ENCODE results near the gene RERE.

Gene RERE

GRCh38 chr1:8754993-8755392, 62.4 kb downstream of the RERE start:
- H3K36me3 ChIP-seq (ENCODE audit: control insufficient read depth in 2 of 2, insufficient read depth in 2 of 2, low read length in 2 of 2) = no peaks in the 10 kb centered on the region
- no peaks in the 10 kb centered on the region for H3K4me1 ChIP-seq (ENCODE audit: control insufficient read depth in 2 of 2, insufficient read depth in 2 of 2, low read length in 2 of 2)
- no peak overlapping the region for H3K9ac ChIP-seq (ENCODE audit: low read depth in 1 of 2, low read length in 2 of 2)
- H3K9me3 ChIP-seq (ENCODE audit: control insufficient read depth in 2 of 2, low read length in 2 of 2) = no peaks in the 10 kb centered on the region
- no peaks in the 10 kb centered on the region for H3K27me3 ChIP-seq (ENCODE audit: control insufficient read depth in 2 of 2, insufficient read depth in 2 of 2, low read length in 2 of 2)
- no peak overlapping the region for H3K27ac ChIP-seq (ENCODE audit: low read depth in 2 of 2, low read length in 2 of 2)
- H3K4me3 ChIP-seq (ENCODE audit: low read length in 2 of 2) = no peak overlapping the region

DNA sequence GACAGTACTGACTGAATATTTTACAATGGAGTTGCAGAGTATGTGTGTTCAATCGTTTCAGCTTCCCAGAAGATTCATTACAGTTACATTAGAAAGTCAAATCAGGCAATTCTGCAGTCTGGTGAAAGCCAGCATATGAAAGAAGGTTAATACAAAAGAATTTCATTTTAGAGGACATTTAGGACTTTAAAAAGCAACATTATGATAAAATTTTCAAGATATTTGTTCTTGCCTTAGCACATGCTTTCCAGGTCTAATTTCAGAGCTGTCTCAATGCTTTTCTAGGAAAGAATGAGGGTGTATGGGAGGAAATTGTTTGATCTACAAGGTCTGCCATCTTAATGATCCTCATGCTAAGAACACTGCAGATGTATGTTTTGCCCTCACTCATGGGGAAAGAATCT, 63.2 kb downstream of the RERE start:
- Histone ChIP-seq H3K4me1 (ENCODE audit: control insufficient read depth in 2 of 2, insufficient read depth in 2 of 2, low read length in 2 of 2) (no peaks in the 10 kb centered on the region), H3K36me3 (ENCODE audit: control insufficient read depth in 2 of 2, insufficient read depth in 2 of 2, low read length in 2 of 2) (no peaks in the 10 kb centered on the region), H3K27me3 (ENCODE audit: control insufficient read depth in 2 of 2, insufficient read depth in 2 of 2, low read length in 2 of 2) (no peaks in the 10 kb centered on the region), H3K9ac (ENCODE audit: low read depth in 1 of 2, low read length in 2 of 2) (no peak overlapping the region), H3K27ac (ENCODE audit: low read depth in 2 of 2, low read length in 2 of 2) (no peak overlapping the region), H3K4me3 (ENCODE audit: low read length in 2 of 2) (no peak overlapping the region), H3K9me3 (ENCODE audit: control insufficient read depth in 2 of 2, low read length in 2 of 2) (no peaks in the 10 kb centered on the region)

DNA sequence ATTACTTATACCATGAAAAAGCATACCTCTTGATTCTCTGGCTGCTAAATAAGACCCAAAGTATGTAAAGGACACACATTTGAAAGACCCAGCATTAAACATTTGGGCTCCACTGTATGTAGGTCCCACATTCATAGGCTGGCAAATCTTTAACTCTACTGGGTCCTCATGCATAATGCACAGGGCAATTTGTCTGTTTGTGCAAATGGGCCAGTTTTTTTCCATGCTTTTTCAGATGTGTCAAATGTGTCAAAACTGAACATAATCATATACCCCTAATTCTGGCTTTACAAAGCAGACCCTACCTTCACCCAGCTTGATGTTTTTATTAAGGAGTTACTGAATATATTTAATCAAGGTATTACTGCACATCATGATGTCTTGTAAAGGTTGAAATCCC, 63.7 kb downstream of the RERE start:
- Histone ChIP-seq H3K4me1 (ENCODE audit: control insufficient read depth in 2 of 2, insufficient read depth in 2 of 2, low read length in 2 of 2) (no peaks in the 10 kb centered on the region), H3K9me3 (ENCODE audit: control insufficient read depth in 2 of 2, low read length in 2 of 2) (no peaks in the 10 kb centered on the region), H3K27me3 (ENCODE audit: control insufficient read depth in 2 of 2, insufficient read depth in 2 of 2, low read length in 2 of 2) (no peaks in the 10 kb centered on the region), H3K36me3 (ENCODE audit: control insufficient read depth in 2 of 2, insufficient read depth in 2 of 2, low read length in 2 of 2) (no peaks in the 10 kb centered on the region), H3K4me3 (ENCODE audit: low read length in 2 of 2) (no peak overlapping the region), H3K27ac (ENCODE audit: low read depth in 2 of 2, low read length in 2 of 2) (no peak overlapping the region), H3K9ac (ENCODE audit: low read depth in 1 of 2, low read length in 2 of 2) (no peak overlapping the region)

GRCh38 chr1:8752921-8753713, 64.3 kb downstream of the RERE start:
- no peak overlapping the region for H3K4me3 ChIP-seq (ENCODE audit: low read length in 2 of 2)
- no peak overlapping the region for H3K9ac ChIP-seq (ENCODE audit: low read depth in 1 of 2, low read length in 2 of 2)
- H3K27me3 ChIP-seq (ENCODE audit: control insufficient read depth in 2 of 2, insufficient read depth in 2 of 2, low read length in 2 of 2) = no peaks in the 10 kb centered on the region
- no peaks in the 10 kb centered on the region for H3K9me3 ChIP-seq (ENCODE audit: control insufficient read depth in 2 of 2, low read length in 2 of 2)
- H3K4me1 ChIP-seq (ENCODE audit: control insufficient read depth in 2 of 2, insufficient read depth in 2 of 2, low read length in 2 of 2) = peaks cover 0 to under 1% of the 10 kb centered on the region in 2 donors
- H3K36me3 ChIP-seq (ENCODE audit: control insufficient read depth in 2 of 2, insufficient read depth in 2 of 2, low read length in 2 of 2) = no peaks in the 10 kb centered on the region
- H3K27ac ChIP-seq (ENCODE audit: low read depth in 2 of 2, low read length in 2 of 2) = no peak overlapping the region

GRCh38 chr1:8752411-8752810, 65.0 kb downstream of the RERE start:
- peaks cover 0 to 2% of the 10 kb centered on the region in 2 donors for H3K4me1 ChIP-seq (ENCODE audit: control insufficient read depth in 2 of 2, insufficient read depth in 2 of 2, low read length in 2 of 2)
- H3K9ac ChIP-seq (ENCODE audit: low read depth in 1 of 2, low read length in 2 of 2) = no peak overlapping the region

DNA sequence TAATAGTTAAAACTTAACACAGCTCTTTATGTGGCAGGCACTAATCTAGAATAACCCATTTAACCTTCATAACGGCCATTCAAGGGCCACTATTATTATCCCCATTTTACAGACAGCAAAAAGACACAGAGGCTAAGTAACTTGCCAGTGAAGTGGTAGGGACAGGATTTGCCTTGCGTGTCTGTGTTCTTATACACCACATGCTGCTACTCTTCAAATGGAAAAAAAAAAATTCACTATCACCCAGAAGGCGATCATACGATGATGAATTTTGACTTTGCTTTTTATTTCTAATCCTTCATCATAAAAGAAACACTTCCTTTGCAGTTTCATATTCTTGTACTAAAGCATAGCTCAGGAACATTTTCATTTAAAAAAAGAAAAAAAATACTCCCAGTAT, 65.5 kb downstream of the RERE start:
- H3K4me3 ChIP-seq (ENCODE audit: low read length in 2 of 2) = no peak overlapping the region
- H3K9me3 ChIP-seq (ENCODE audit: control insufficient read depth in 2 of 2, low read length in 2 of 2) = no peaks in the 10 kb centered on the region
- no peaks in the 10 kb centered on the region for H3K27me3 ChIP-seq (ENCODE audit: control insufficient read depth in 2 of 2, insufficient read depth in 2 of 2, low read length in 2 of 2)
- no peak overlapping the region for H3K27ac ChIP-seq (ENCODE audit: low read depth in 2 of 2, low read length in 2 of 2)
- H3K36me3 ChIP-seq (ENCODE audit: control insufficient read depth in 2 of 2, insufficient read depth in 2 of 2, low read length in 2 of 2) = no peaks in the 10 kb centered on the region
- H3K9ac ChIP-seq (ENCODE audit: low read depth in 1 of 2, low read length in 2 of 2) = no peak overlapping the region
- peaks cover 0 to 2% of the 10 kb centered on the region in 2 donors for H3K4me1 ChIP-seq (ENCODE audit: control insufficient read depth in 2 of 2, insufficient read depth in 2 of 2, low read length in 2 of 2)

More at GRCh38 chr1:8752411-8752810, 65.0 kb downstream of the RERE start:
- Histone ChIP-seq H3K4me3 (ENCODE audit: low read length in 2 of 2) (no peak overlapping the region), H3K27me3 (ENCODE audit: control insufficient read depth in 2 of 2, insufficient read depth in 2 of 2, low read length in 2 of 2) (no peaks in the 10 kb centered on the region), H3K36me3 (ENCODE audit: control insufficient read depth in 2 of 2, insufficient read depth in 2 of 2, low read length in 2 of 2) (no peaks in the 10 kb centered on the region), H3K9me3 (ENCODE audit: control insufficient read depth in 2 of 2, low read length in 2 of 2) (no peaks in the 10 kb centered on the region), H3K27ac (ENCODE audit: low read depth in 2 of 2, low read length in 2 of 2) (no peak overlapping the region)

DNA sequence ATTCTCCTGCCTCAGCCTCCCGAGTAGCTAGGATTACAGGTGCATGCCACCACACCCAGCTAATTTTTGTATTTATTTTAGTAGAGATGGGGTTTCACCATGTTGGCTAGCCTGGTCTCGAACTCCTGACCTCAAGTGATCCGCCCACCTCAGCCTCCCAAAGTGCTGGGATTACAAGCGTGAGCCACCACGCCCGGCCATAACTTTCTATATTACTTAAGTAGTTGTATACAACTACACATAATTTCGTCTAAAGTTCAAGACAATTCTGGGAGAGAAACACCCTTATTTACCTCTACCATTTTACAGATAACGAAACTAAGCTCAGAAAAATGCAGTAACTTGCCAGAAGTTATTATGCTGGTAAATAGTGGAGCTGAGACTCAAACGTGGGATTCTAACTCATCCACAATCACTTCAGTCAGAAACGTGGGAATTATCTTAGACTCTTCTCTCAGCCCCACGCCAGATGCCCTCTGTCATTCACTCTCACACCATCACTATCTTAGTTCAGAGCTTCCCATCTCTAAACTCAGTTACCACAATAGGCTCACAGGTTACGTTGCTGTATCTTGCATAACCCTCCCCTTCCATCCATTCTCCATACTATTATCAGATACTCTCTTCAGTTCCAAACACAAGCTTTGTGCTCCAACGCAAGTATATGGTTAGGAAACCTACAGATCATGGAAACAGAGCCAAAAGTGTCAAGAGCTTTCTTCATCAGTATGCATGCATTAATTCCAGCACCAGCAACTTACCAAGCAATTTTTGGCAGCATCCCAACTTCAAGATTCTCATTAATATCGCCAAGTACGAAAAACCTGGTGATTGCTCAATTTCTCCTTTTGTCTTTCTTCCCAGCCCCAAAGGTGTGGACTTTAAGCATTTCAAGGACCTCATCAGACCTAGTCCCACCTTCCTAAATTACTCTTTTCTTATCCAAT, 69.3 kb downstream of the RERE start:
- Histone ChIP-seq H3K36me3 (ENCODE audit: control insufficient read depth in 2 of 2, insufficient read depth in 2 of 2, low read length in 2 of 2) (no peaks in the 10 kb centered on the region), H3K4me1 (ENCODE audit: control insufficient read depth in 2 of 2, insufficient read depth in 2 of 2, low read length in 2 of 2) (peaks cover 0 to 2% of the 10 kb centered on the region in 2 donors), H3K9me3 (ENCODE audit: control insufficient read depth in 2 of 2, low read length in 2 of 2) (no peaks in the 10 kb centered on the region), H3K27ac (ENCODE audit: low read depth in 2 of 2, low read length in 2 of 2) (peak overlapping the region in 1 of 2 donors; percentile 4), H3K9ac (ENCODE audit: low read depth in 1 of 2, low read length in 2 of 2) (no peak overlapping the region), H3K27me3 (ENCODE audit: control insufficient read depth in 2 of 2, insufficient read depth in 2 of 2, low read length in 2 of 2) (no peaks in the 10 kb centered on the region), H3K4me3 (ENCODE audit: low read length in 2 of 2) (no peak overlapping the region)

DNA sequence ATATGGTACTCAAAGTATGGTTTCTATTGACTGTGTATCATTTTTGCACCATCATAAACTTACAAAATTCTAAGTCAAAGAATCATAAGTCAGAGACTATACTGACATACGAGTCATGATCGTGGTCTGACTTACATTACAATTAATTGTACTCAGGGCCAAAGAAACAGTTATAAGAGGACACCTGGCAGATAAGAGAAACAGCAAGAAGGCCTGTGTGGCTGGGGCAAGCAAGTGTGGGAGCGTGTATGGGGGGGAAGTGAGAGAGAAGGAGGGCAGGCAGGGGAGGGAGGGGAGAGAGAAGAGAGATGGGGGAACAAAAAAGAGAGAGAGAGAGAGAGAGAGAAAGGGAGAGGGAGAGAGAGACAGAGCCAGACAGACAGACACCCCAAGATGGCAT, 70.9 kb downstream of the RERE start:
- no peaks in the 10 kb centered on the region for H3K36me3 ChIP-seq (ENCODE audit: control insufficient read depth in 2 of 2, insufficient read depth in 2 of 2, low read length in 2 of 2)
- peaks cover 0 to 7% of the 10 kb centered on the region in 2 donors for H3K4me1 ChIP-seq (ENCODE audit: control insufficient read depth in 2 of 2, insufficient read depth in 2 of 2, low read length in 2 of 2)
- H3K27ac ChIP-seq (ENCODE audit: low read depth in 2 of 2, low read length in 2 of 2) = no peak overlapping the region
- H3K9ac ChIP-seq (ENCODE audit: low read depth in 1 of 2, low read length in 2 of 2) = no peak overlapping the region
- no peak overlapping the region for H3K4me3 ChIP-seq (ENCODE audit: low read length in 2 of 2)
- no peaks in the 10 kb centered on the region for H3K9me3 ChIP-seq (ENCODE audit: control insufficient read depth in 2 of 2, low read length in 2 of 2)
- no peaks in the 10 kb centered on the region for H3K27me3 ChIP-seq (ENCODE audit: control insufficient read depth in 2 of 2, insufficient read depth in 2 of 2, low read length in 2 of 2)

DNA sequence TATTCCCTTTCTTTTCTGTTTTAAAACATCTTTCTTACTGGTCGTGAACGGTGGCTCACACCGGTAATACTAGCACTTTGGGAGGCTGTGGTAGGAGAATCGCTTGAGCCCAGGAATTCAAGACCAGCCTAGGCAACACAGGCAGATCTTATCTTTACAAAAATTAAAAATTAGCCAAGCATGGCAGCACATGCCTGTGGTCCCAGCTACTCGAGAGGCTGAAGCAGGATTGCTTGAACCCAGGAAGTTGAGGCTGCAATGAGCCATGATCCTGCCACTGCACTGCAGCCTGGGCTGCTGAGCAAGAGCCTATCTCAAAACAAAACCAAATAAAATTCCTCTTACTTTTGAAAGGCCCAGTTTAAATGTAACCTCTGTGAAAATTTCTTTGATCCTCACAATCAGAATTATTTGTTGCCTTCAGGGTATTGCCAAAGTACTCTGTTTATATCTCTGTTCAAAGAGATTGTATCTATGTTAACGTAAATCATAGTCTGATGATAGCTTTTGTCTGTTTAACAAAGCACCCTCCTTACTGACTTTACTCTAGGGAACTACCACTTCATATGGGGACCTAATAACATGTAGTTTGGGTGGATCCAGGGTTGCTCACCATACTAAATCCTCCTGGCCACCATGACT, 71.6 kb downstream of the RERE start:
- H3K27me3 ChIP-seq (ENCODE audit: control insufficient read depth in 2 of 2, insufficient read depth in 2 of 2, low read length in 2 of 2) = no peaks in the 10 kb centered on the region
- no peaks in the 10 kb centered on the region for H3K36me3 ChIP-seq (ENCODE audit: control insufficient read depth in 2 of 2, insufficient read depth in 2 of 2, low read length in 2 of 2)
- H3K4me1 ChIP-seq (ENCODE audit: control insufficient read depth in 2 of 2, insufficient read depth in 2 of 2, low read length in 2 of 2) = peaks cover 0 to 7% of the 10 kb centered on the region in 2 donors
- no peak overlapping the region for H3K27ac ChIP-seq (ENCODE audit: low read depth in 2 of 2, low read length in 2 of 2)
- H3K9me3 ChIP-seq (ENCODE audit: control insufficient read depth in 2 of 2, low read length in 2 of 2) = no peaks in the 10 kb centered on the region
- H3K4me3 ChIP-seq (ENCODE audit: low read length in 2 of 2) = no peak overlapping the region
- no peak overlapping the region for H3K9ac ChIP-seq (ENCODE audit: low read depth in 1 of 2, low read length in 2 of 2)

- Histone ChIP-seq H3K27me3 (ENCODE audit: control insufficient read depth in 2 of 2, insufficient read depth in 2 of 2, low read length in 2 of 2) (no peaks in the 10 kb centered on the region), H3K4me3 (ENCODE audit: low read length in 2 of 2) (no peak overlapping the region), H3K9ac (ENCODE audit: low read depth in 1 of 2, low read length in 2 of 2) (no peak overlapping the region), H3K36me3 (ENCODE audit: control insufficient read depth in 2 of 2, insufficient read depth in 2 of 2, low read length in 2 of 2) (no peaks in the 10 kb centered on the region), H3K4me1 (ENCODE audit: control insufficient read depth in 2 of 2, insufficient read depth in 2 of 2, low read length in 2 of 2) (peaks cover 0 to 7% of the 10 kb centered on the region in 2 donors), H3K27ac (ENCODE audit: low read depth in 2 of 2, low read length in 2 of 2) (no peak overlapping the region), H3K9me3 (ENCODE audit: control insufficient read depth in 2 of 2, low read length in 2 of 2) (no peaks in the 10 kb centered on the region)
Measured at GRCh38 chr1:8745346-8745745, 72.1 kb downstream of the RERE start.
